Right ventricle myocardium inferior (tissue), 1 donor: ENCODE data around the gene SEZ6. TPM values are rescaled to one million over a fixed set of nuclear protein-coding genes. Genes with fewer than 3 reads are reported as not detected.
"Not testable (repeated sequence)": the region's sequence is repeated elsewhere in the genome, so short reads cannot be mapped to it uniquely, and the experiment has no call there.

Experiments
- ATAC-seq: fragments of 200-7000 bp; cut with Tn5 transposase; one replicate; pipeline ENCODE4 v1.9.1; 2020; ENCODE audit warnings: mild to moderate bottlenecking, moderate library complexity
- DNase-seq: peaks from one replicate; pipeline ENCODE4 v3.0.0; 2021; ENCODE audit errors: missing footprints
- intact Hi-C: fragments of 100-400 bp; cut with DNase I; formaldehyde crosslinking; loops from one replicate; pipeline ENCODE4 v1.11.0; 2022
- total RNA-seq: library from RNA; stranded (reverse); fragmentation: NEBNext Ultra II Directional; extraction: Animal tissue kit (Norgen Biotek cat#: 25700); gene quantifications from one replicate; pipeline ENCODE4 v1.2.1, GENCODE V29; 2021
- donor health status: DM: no; HTN: yes; CAD: no; lungs with severe emphysema.

Gene SEZ6
- total RNA-seq, 1 donor from 2014 or later: not detected

- DNase-seq (no peak), ATAC-seq (peak; percentile 0)
- intact Hi-C loops: loop anchor here (5.0 kb wide), 2 partner anchors 304 to 614 kb away; partner anchors contain the start of genes BLTP2, IFT20 and TNFAIP1
Measured at GRCh38 chr17:28950752-28951427, 54.9 kb downstream of the SEZ6 start.

- DNase-seq (peak; percentile 83), ATAC-seq (no peak)
- intact Hi-C loops: loop anchor here (5.0 kb wide), 2 partner anchors 303 to 613 kb away; partner anchors contain the start of genes BLTP2, IFT20 and TNFAIP1
Measured at GRCh38 chr17:28950017-28950751, 55.6 kb downstream of the SEZ6 start.

GRCh38 chr17:28949185-28950016, 56.4 kb downstream of the SEZ6 start:
- DNase-seq (peak; percentile 89), ATAC-seq (no peak)
- intact Hi-C loops: loop anchor here (5.0 kb wide), 3 partner anchors 52 to 612 kb away; partner anchors contain the start of genes BLTP2, FLOT2, IFT20 and TNFAIP1

- ATAC-seq (no peak), DNase-seq (no peak)
- intact Hi-C loops: loop anchor here (5.0 kb wide), 1 partner anchor 52 kb away; the partner anchor contains the start of gene FLOT2
Measured at GRCh38 chr17:28948873-28949184, 57.0 kb downstream of the SEZ6 start.

- DNase-seq (no peak), ATAC-seq (no peak)
- intact Hi-C loops: loop anchor here (5.0 kb wide), 1 partner anchor 51 kb away; the partner anchor contains the start of gene FLOT2
Measured at GRCh38 chr17:28948342-28948741, 57.5 kb downstream of the SEZ6 start.

GRCh38 chr17:28947639-28948038, 58.2 kb downstream of the SEZ6 start:
- ATAC-seq (no peak), DNase-seq (no peak)
- intact Hi-C loops: loop anchor here (5.0 kb wide), 1 partner anchor 50 kb away; the partner anchor contains the start of gene FLOT2

- ATAC-seq (no peak), DNase-seq (no peak)
- intact Hi-C loops: loop anchor here (5.0 kb wide), 1 partner anchor 49 kb away; the partner anchor contains the start of gene FLOT2
Measured at GRCh38 chr17:28946239-28946638, 59.6 kb downstream of the SEZ6 start.

- intact Hi-C loops: loop anchor here (5.0 kb wide), 1 partner anchor 48 kb away; the partner anchor contains the start of gene FLOT2
- ATAC-seq (no peak), DNase-seq (no peak)
Measured at GRCh38 chr17:28944862-28945741, 60.7 kb downstream of the SEZ6 start.

- ATAC-seq: no peak
- DNase-seq: no peak
- intact Hi-C loops: no loop called here
Measured at GRCh38 chr17:28944343-28944742, 61.5 kb downstream of the SEZ6 start.

- intact Hi-C loops: no loop called here
- ATAC-seq: no peak
Measured at GRCh38 chr17:28942925-28943324, 62.9 kb downstream of the SEZ6 start.

GRCh38 chr17:28941251-28941650, 64.6 kb downstream of the SEZ6 start:
- intact Hi-C loops: no loop called here

More at GRCh38 chr17:28942925-28943324, 62.9 kb downstream of the SEZ6 start:
- no peak for DNase-seq

GRCh38 chr17:28940675-28941074, 65.2 kb downstream of the SEZ6 start:
- DNase-seq (no peak), ATAC-seq (peak; percentile 84)
- intact Hi-C loops: no loop called here

More at GRCh38 chr17:28941251-28941650, 64.6 kb downstream of the SEZ6 start:
- DNase-seq (no peak), ATAC-seq (no peak)

GRCh38 chr17:28940142-28940541, 65.7 kb downstream of the SEZ6 start:
- intact Hi-C loops: no loop called here
- DNase-seq (no peak), ATAC-seq (no peak)

- ATAC-seq (peak; percentile 75), DNase-seq (no peak)
- intact Hi-C loops: no loop called here
Measured at GRCh38 chr17:28938552-28938951, 67.3 kb downstream of the SEZ6 start.

GRCh38 chr17:28937044-28937729, 68.6 kb downstream of the SEZ6 start:
- ATAC-seq (peak; percentile 17), DNase-seq (no peak)
- intact Hi-C loops: no loop called here

- intact Hi-C loops: no loop called here
- no peak for DNase-seq
- no peak for ATAC-seq
Measured at GRCh38 chr17:28935744-28936460, 69.9 kb downstream of the SEZ6 start.

- DNase-seq, ATAC-seq: not testable (repeated sequence)
- intact Hi-C loops: loop anchor here (1.0 kb wide), 1 partner anchor 38 kb away; no protein-coding TSS in a partner anchor
Measured at GRCh38 chr17:28934508-28934907, 71.3 kb downstream of the SEZ6 start.
